EH (cell line): ENCODE results near the gene ACTN3.
"Not testable (repeated sequence)": the region's sequence is repeated elsewhere in the genome, so short reads cannot be mapped to it uniquely, and the experiment has no call there.

ENCODE experiments used
- DNase-seq: peaks from one replicate; pipeline ENCODE4 v3.0.0-alpha.2; 2015; ENCODE audit warnings: low read depth

The ACTN3 gene

GRCh38 chr11:66564984-66565383, 18.3 kb downstream of the ACTN3 start:
- no peak for DNase-seq

- DNase-seq, result no peak
These were observed 19.5 kb downstream of the ACTN3 start for GRCh38 chr11:66566221-66566620.

- no peak for DNase-seq
These were observed 21.1 kb downstream of the ACTN3 start for GRCh38 chr11:66567787-66568123.

- peak; percentile 79 for DNase-seq
These were observed 21.6 kb downstream of the ACTN3 start, which contains the start of gene CTSF for GRCh38 chr11:66568124-66568916. TSS of gene CTSF (minus strand) at chr11:66568606. CDS start at chr11:66568486, 120 bp downstream.

GRCh38 chr11:66569076-66569475, 22.4 kb downstream of the ACTN3 start:
- no peak for DNase-seq

GRCh38 chr11:66570079-66570849, 23.6 kb downstream of the ACTN3 start:
- DNase-seq, result peak; percentile 22

GRCh38 chr11:66570850-66571180, 24.1 kb downstream of the ACTN3 start:
- DNase-seq, result no peak

GRCh38 chr11:66579017-66579606, 32.4 kb downstream of the ACTN3 start:
- peak; percentile 73 for DNase-seq

- no peak for DNase-seq
These were observed 34.1 kb downstream of the ACTN3 start for GRCh38 chr11:66580803-66581202.

- no peak for DNase-seq
These were observed 34.6 kb downstream of the ACTN3 start for GRCh38 chr11:66581261-66581660.

GRCh38 chr11:66582565-66583147, 36.0 kb downstream of the ACTN3 start:
- not testable (repeated sequence) for DNase-seq

GRCh38 chr11:66585447-66585846, 38.7 kb downstream of the ACTN3 start:
- DNase-seq, result not testable (repeated sequence)

GRCh38 chr11:66586136-66586535, 39.4 kb downstream of the ACTN3 start:
- no peak for DNase-seq

- not testable (repeated sequence) for DNase-seq
These were observed 42.6 kb downstream of the ACTN3 start for GRCh38 chr11:66589315-66589714.

GRCh38 chr11:66589996-66590675, 43.4 kb downstream of the ACTN3 start:
- no peak for DNase-seq

GRCh38 chr11:66591175-66591574, 44.5 kb downstream of the ACTN3 start:
- no peak for DNase-seq

- peak; percentile 96 for DNase-seq
These were observed 46.0 kb downstream of the ACTN3 start, which contains the start of the genes CCDC87 and CCS for GRCh38 chr11:66592457-66593302. TSS of gene CCDC87 (minus strand) at chr11:66593063. CDS start at chr11:66593015, 48 bp downstream. TSS of gene CCS (plus strand) at chr11:66593185. CDS start at chr11:66593262, 77 bp downstream.

- DNase-seq, result no peak
These were observed 46.6 kb downstream of the ACTN3 start for GRCh38 chr11:66593303-66593635.

GRCh38 chr11:66593650-66594049, 46.9 kb downstream of the ACTN3 start:
- DNase-seq, result no peak

GRCh38 chr11:66595245-66595904, 48.7 kb downstream of the ACTN3 start:
- no peak for DNase-seq
